Transverse colon (tissue), 4 donors: ENCODE data around the gene DNAJC6. TPM values are rescaled to one million over a fixed set of nuclear protein-coding genes. Genes with fewer than 3 reads are reported as not detected.

Experiments used
- DNase-seq: peaks from one replicate; pipeline ENCODE4 v3.0.0-alpha.2; 2019
- H3K27ac ChIP-seq, 4 donors: fragments of 200-600 bp; sonication (generic); 2 replicates each; pipeline ENCODE4 v1.5.1; 2016 to 2018; ENCODE audit warnings: inconsistent platforms in 4 of 4
- H3K27me3 ChIP-seq: fragments of 200-600 bp; sonication (generic); 2 replicates; pipeline ENCODE4 v1.5.1; 2017; ENCODE audit warnings: inconsistent platforms
- H3K36me3 ChIP-seq, 4 donors: fragments of 200-600 bp; sonication (generic); 2 replicates each; pipeline ENCODE4 v1.5.1; 2017 to 2019; ENCODE audit warnings: inconsistent platforms in 4 of 4
- H3K4me1 ChIP-seq, 4 donors: fragments of 200-600 bp; sonication (generic); 2 replicates each; pipeline ENCODE4 v1.5.1; 2017 to 2020; ENCODE audit warnings: inconsistent platforms in 4 of 4
- H3K4me3 ChIP-seq, 4 donors: fragments of 200-600 bp; sonication (generic); 1 replicate in 1 of 4; 2 replicates in 3 of 4; pipeline versions ENCODE4 v1.5.1 to v1.6.1; 2017 to 2019; ENCODE audit warnings: inconsistent platforms in 4 of 4
- H3K9me3 ChIP-seq, 2 donors: fragments of 200-600 bp; sonication (generic); 2 replicates each; pipeline ENCODE4 v1.5.1; 2017 to 2019; ENCODE audit warnings: inconsistent platforms in 2 of 2
- EP300 ChIP-seq: sonication (generic); formaldehyde crosslinking; IDR thresholded peaks from one replicate; pipeline ENCODE4 v1.6.1; 2017; ENCODE audit warnings: antibody characterized with exemption, low read depth
- POLR2A ChIP-seq: fragments of 450-650 bp; IDR thresholded peaks from one replicate; pipeline ENCODE4 v1.6.1; 2016; ENCODE audit warnings: antibody characterized with exemption, mild to moderate bottlenecking, moderate library complexity
- POLR2AphosphoS5 ChIP-seq, 3 donors: sonication (generic); formaldehyde crosslinking; IDR thresholded peaks; one replicate each; pipeline ENCODE4 v1.6.1; 2016; ENCODE audit warnings: antibody characterized with exemption in 3 of 3
- WGBS, 2 donors: methylation state at CpG; one replicate each; pipeline ENCODE4 v1.1.5; 2018; ENCODE audit warnings: low coverage in 1 of 2; 5-methylcytosine and 5-hydroxymethylcytosine counted together
- in situ Hi-C, 4 donors: fragments of 200-750 bp; cut with MboI; loops; one replicate each; pipeline versions ENCODE4 v1.15.0 to v1.15.1; 2017; ENCODE audit warnings: low sequenced_read_pairs in 3 of 4, low pct_ligation_motif_present in 1 of 4, low pct_unique_long_range_greater_than_20kb in 1 of 4
- intact Hi-C: fragments of 100-400 bp; cut with DNase I; formaldehyde crosslinking; loops from one replicate; pipeline ENCODE4 v1.15.1; 2023; ENCODE audit warnings: low total_unique reads
- total RNA-seq, 4 donors: library from RNA; depleted of rRNA; stranded (reverse); fragments of >200 nt; gene quantifications; one replicate each; pipeline ENCODE4 v1.1.0, GENCODE V29; 2016
- TF ChIP-seq, protein P1 (sequence below), 5 experiments: fragments of 200-600 bp in 3 of 5; fragments of 450-650 bp in 2 of 5; sonication (generic) in 3 of 5; IDR thresholded peaks; 1 replicate in 2 of 5; 2 replicates in 3 of 5; pipeline ENCODE4 v1.5.1; 2016 to 2017; ENCODE audit warnings: antibody characterized with exemption in 5 of 5, inconsistent platforms in 3 of 5, mild to moderate bottlenecking in 2 of 5, moderate library complexity in 1 of 5

Gene DNAJC6
- total RNA-seq, 4 donors from 2014 or later = 0.40 to 2.7 (median 1.7) TPM

DNA sequence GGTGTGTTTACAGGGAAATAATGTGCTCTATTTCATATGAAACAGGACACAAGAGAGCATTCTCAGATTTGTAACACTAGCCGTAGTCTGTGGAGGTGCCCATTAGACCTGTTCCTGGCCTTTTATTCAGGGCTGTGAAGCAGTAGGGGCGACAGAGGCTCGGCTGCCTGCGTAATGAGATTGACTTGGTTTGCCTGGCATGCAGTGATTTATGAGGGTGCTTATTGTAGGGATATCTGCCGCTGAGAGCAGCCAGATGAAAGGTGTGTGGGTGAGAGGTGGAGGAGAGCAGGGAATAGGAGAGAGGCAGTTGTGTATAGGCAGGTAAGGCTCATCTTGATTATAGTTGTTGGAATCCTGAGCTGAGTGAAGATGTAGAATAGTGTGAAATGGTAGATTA lies 51.3 kb downstream of the DNAJC6 start:
- WGBS, 2 donors = 58 to 76% methylated on average over 4 to 5 of the region's 5 CpGs
- no peak overlapping the region for H3K27ac ChIP-seq
- no peaks in the 10 kb centered on the region for H3K27me3 ChIP-seq
- no peaks in the 10 kb centered on the region for H3K36me3 ChIP-seq
- no peak for DNase-seq
- no peaks in the 10 kb centered on the region for H3K9me3 ChIP-seq
- H3K4me1 ChIP-seq = no peaks in the 10 kb centered on the region
- intact Hi-C loops = no loop called here
- TF ChIP-seq, protein P1, sequence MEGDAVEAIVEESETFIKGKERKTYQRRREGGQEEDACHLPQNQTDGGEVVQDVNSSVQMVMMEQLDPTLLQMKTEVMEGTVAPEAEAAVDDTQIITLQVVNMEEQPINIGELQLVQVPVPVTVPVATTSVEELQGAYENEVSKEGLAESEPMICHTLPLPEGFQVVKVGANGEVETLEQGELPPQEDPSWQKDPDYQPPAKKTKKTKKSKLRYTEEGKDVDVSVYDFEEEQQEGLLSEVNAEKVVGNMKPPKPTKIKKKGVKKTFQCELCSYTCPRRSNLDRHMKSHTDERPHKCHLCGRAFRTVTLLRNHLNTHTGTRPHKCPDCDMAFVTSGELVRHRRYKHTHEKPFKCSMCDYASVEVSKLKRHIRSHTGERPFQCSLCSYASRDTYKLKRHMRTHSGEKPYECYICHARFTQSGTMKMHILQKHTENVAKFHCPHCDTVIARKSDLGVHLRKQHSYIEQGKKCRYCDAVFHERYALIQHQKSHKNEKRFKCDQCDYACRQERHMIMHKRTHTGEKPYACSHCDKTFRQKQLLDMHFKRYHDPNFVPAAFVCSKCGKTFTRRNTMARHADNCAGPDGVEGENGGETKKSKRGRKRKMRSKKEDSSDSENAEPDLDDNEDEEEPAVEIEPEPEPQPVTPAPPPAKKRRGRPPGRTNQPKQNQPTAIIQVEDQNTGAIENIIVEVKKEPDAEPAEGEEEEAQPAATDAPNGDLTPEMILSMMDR (IDR thresholded peaks at IDR 0.05) = no peak
- no peak for TF ChIP-seq POLR2A
- no peak for TF ChIP-seq POLR2AphosphoS5 (IDR thresholded peaks at IDR 0.05)
- no peak for TF ChIP-seq EP300
- in situ Hi-C loops = no loop called here
- no peak overlapping the region for H3K4me3 ChIP-seq

DNA sequence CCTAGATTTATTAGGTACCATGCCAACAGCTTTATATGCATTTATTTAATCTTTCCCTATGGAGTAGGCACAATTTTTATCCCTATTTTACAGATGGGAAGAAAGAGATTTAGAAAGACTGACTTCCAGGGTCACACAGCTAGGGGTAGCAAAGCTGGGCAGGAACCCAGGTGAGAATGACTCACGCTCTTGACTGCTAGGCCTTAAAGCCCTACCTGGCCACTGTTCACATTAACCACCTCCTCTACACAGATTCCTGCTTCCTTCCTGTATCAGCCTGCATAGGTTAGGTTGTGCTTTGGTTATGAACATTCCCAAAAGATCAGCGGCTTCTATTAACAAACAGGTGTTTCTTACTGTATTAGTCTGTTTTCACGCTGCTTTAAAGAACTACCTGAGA lies 53.2 kb downstream of the DNAJC6 start:
- no peak overlapping the region for H3K27ac ChIP-seq
- 92% methylated on average over 3 of the region's 3 CpGs for WGBS, 2 donors
- in situ Hi-C loops = no loop called here
- no peaks in the 10 kb centered on the region for H3K4me1 ChIP-seq
- no peak overlapping the region for H3K4me3 ChIP-seq
- intact Hi-C loops = no loop called here
- no peak for DNase-seq
- TF ChIP-seq POLR2A (no peak), POLR2AphosphoS5 (IDR thresholded peaks at IDR 0.05) (no peak), EP300 (no peak)
- TF ChIP-seq, protein P1 (IDR thresholded peaks at IDR 0.05) = no peak
- no peaks in the 10 kb centered on the region for H3K36me3 ChIP-seq
- H3K27me3 ChIP-seq = no peaks in the 10 kb centered on the region
- no peaks in the 10 kb centered on the region for H3K9me3 ChIP-seq

DNA sequence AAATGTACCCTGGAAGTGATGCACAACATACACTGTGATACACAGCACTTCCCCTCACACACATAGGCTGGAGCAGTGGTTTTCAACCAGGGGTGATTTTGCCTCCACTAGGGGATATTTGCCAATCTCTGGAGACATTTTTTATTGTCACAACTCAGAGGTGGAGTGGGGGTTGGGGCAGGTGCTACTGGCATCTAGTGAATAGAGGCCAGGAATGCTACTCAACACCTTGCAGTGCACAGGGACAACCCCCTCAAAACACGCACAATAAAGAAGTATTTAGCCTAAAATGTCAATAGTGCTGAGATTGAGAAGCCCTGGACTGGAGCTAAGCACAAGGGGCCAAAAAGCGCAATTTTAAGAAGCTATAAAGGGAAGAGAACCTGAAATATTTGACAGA lies 54.1 kb downstream of the DNAJC6 start:
- Histone ChIP-seq H3K9me3 (no peaks in the 10 kb centered on the region), H3K27ac (no peak overlapping the region), H3K36me3 (no peaks in the 10 kb centered on the region), H3K4me3 (no peak overlapping the region), H3K4me1 (no peaks in the 10 kb centered on the region), H3K27me3 (no peaks in the 10 kb centered on the region)
- WGBS, 2 donors = 92% methylated on average over 2 of the region's 2 CpGs; no CpG with 5 or more reads in 1 of the 2 donors
- TF ChIP-seq, protein P1 (IDR thresholded peaks at IDR 0.05) = no peak
- DNase-seq = no peak
- in situ Hi-C loops = no loop called here
- intact Hi-C loops = no loop called here

DNA sequence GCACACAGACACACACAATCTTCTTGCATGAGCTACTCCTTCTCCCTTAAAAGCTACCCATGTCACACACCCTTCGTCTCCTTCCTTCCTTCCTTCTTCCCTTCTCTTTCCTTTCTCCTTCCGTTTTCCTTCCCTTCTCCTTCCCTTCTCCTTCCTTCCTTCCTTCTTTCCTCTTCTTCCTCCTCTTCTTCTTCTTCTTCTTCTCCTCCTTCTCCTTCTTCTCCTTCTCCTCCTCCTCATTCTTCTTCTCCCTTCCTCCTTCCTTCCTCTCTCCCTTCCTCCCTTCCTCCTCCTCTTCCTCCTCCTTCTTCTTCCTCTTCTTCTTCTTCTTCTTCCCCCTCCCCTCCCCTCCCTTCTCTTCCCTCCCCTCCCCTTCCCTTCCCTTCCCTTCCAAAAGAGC lies 59.1 kb downstream of the DNAJC6 start:
- no peak overlapping the region for H3K4me3 ChIP-seq
- DNase-seq = no peak
- H3K27me3 ChIP-seq = no peaks in the 10 kb centered on the region
- TF ChIP-seq EP300 (no peak), POLR2AphosphoS5 (IDR thresholded peaks at IDR 0.05) (no peak)
- TF ChIP-seq, protein P1 (IDR thresholded peaks at IDR 0.05) = no peak
- no peak overlapping the region for H3K27ac ChIP-seq
- H3K36me3 ChIP-seq = no peaks in the 10 kb centered on the region
- in situ Hi-C loops = no loop called here
- H3K4me1 ChIP-seq = no peaks in the 10 kb centered on the region
- WGBS, 2 donors = 76 to 87% methylated on average over 2 of the region's 2 CpGs
- intact Hi-C loops = no loop called here
- H3K9me3 ChIP-seq = no peaks in the 10 kb centered on the region
